Hepatocyte (in vitro differentiated cells): ENCODE data around the gene MAPRE2. TPM values are rescaled to one million over a fixed set of nuclear protein-coding genes. Genes with fewer than 3 reads are reported as not detected.

Experiments
- DNase-seq: peaks from one replicate; pipeline ENCODE4 v3.0.0-alpha.2; 2016; ENCODE audit warnings: low spot score
- H2AFZ ChIP-seq: fragments of 200-600 bp; sonication (generic); 2 replicates; pipeline ENCODE4 v1.6.0; 2016; ENCODE audit warnings: antibody characterized with exemption, mild to moderate bottlenecking
- H3K27ac ChIP-seq: fragments of 200-600 bp; sonication (generic); 2 replicates; pipeline ENCODE4 v1.5.1; 2016; ENCODE audit warnings: mild to moderate bottlenecking
- H3K27me3 ChIP-seq: fragments of 200-600 bp; sonication (generic); 2 replicates; pipeline ENCODE4 v1.6.1; 2016
- H3K36me3 ChIP-seq: fragments of 200-600 bp; sonication (generic); replicated peaks from 2 replicates; pipeline ENCODE4 v1.5.1; 2016; ENCODE audit warnings: low read depth; ENCODE audit not compliant: insufficient read depth
- H3K4me1 ChIP-seq: fragments of 200-600 bp; sonication (generic); 2 replicates; pipeline ENCODE4 v1.5.1; 2016; ENCODE audit warnings: mild to moderate bottlenecking, moderate library complexity; ENCODE audit not compliant: insufficient read depth
- H3K4me2 ChIP-seq: fragments of 200-600 bp; sonication (generic); 2 replicates; pipeline ENCODE4 v1.6.0; 2016
- H3K4me3 ChIP-seq: fragments of 200-600 bp; sonication (generic); 2 replicates; pipeline ENCODE4 v1.5.1; 2016; ENCODE audit warnings: mild to moderate bottlenecking
- H3K79me2 ChIP-seq: fragments of 200-600 bp; sonication (generic); 2 replicates; pipeline ENCODE4 v1.6.0; 2017; ENCODE audit warnings: mild to moderate bottlenecking
- H3K9me2 ChIP-seq: fragments of 200-600 bp; sonication (generic); replicated peaks from 2 replicates; pipeline ENCODE4 v1.6.0; 2017; ENCODE audit warnings: mild to moderate bottlenecking; ENCODE audit not compliant: insufficient read depth
- H3K9me3 ChIP-seq: fragments of 200-600 bp; sonication (generic); 2 replicates; pipeline ENCODE4 v1.5.1; 2016; ENCODE audit warnings: low read depth, mild to moderate bottlenecking
- H4K20me1 ChIP-seq: fragments of 200-600 bp; sonication (generic); 2 replicates; pipeline ENCODE4 v1.6.0; 2016; ENCODE audit warnings: mild to moderate bottlenecking; ENCODE audit not compliant: insufficient read depth, poor library complexity, severe bottlenecking
- CTCF ChIP-seq: fragments of 200-600 bp; sonication (generic); IDR thresholded peaks from 2 replicates; pipeline ENCODE4 v1.5.1; 2016; ENCODE audit warnings: antibody characterized with exemption, mild to moderate bottlenecking; ENCODE audit not compliant: poor library complexity
- EZH2 ChIP-seq: fragments of 200-600 bp; sonication (generic); IDR thresholded peaks from 2 replicates; pipeline ENCODE4 v1.6.1; 2016; ENCODE audit warnings: antibody characterized with exemption, mild to moderate bottlenecking, borderline replicate concordance
- EZH2phosphoT487 ChIP-seq: fragments of 200-600 bp; sonication (generic); IDR thresholded peaks from one replicate; pipeline ENCODE4 v1.6.1; 2018; ENCODE audit warnings: antibody characterized with exemption, mild to moderate bottlenecking, low read depth, moderate library complexity; ENCODE audit not compliant: unreplicated experiment, severe bottlenecking
- WGBS: methylation state at CpG from one replicate; pipeline ENCODE4 v1.1.6; 2016; ENCODE audit warnings: low lambda C conversion rate; ENCODE audit errors: missing lambda C conversion rate; 5-methylcytosine and 5-hydroxymethylcytosine counted together
- polyA plus RNA-seq: library from polyadenylated mRNA; unstranded; fragments of >200 nt; fragmentation: Nextera tagmentation; extraction: Ambion mirVana; gene quantifications from 2 replicates; pipeline ENCODE4 v1.2.1, GENCODE V29; 2016
- total RNA-seq: library from RNA; depleted of rRNA; stranded (reverse); fragments of >200 nt; gene quantifications from 2 replicates; pipeline ENCODE4 v1.2.3, GENCODE V29; 2014

MAPRE2 gene
- total and polyA plus RNA-seq, 2 experiments from 2014 or later = 19.1 to 27.6 TPM

- TF ChIP-seq EZH2 (no peak), EZH2phosphoT487 (no peak), CTCF (no peak)
- WGBS = 93% methylated on average over 5 of the region's 5 CpGs
- Histone ChIP-seq H3K9me3 (no peaks in the 10 kb centered on the region), H4K20me1 (no peaks in the 10 kb centered on the region), H3K36me3 (no peaks in the 10 kb centered on the region), H3K4me2 (no peak overlapping the region), H3K27me3 (no peaks in the 10 kb centered on the region), H3K4me1 (no peaks in the 10 kb centered on the region), H2AFZ (no peak overlapping the region), H3K79me2 (peaks cover 21% of the 10 kb centered on the region), H3K4me3 (no peak overlapping the region), H3K9me2 (no peaks in the 10 kb centered on the region), H3K27ac (no peak overlapping the region)
- DNase-seq = no peak
Measured at GRCh38 chr18:35062408-35062807, 21.2 kb downstream of the MAPRE2 start.

GRCh38 chr18:35063875-35064690 lies 22.9 kb downstream of the MAPRE2 start:
- H3K27ac ChIP-seq = no peak overlapping the region
- no peak for DNase-seq
- no peaks in the 10 kb centered on the region for H3K9me3 ChIP-seq
- H3K9me2 ChIP-seq = no peaks in the 10 kb centered on the region
- H4K20me1 ChIP-seq = no peaks in the 10 kb centered on the region
- no peak overlapping the region for H3K4me3 ChIP-seq
- no peaks in the 10 kb centered on the region for H3K36me3 ChIP-seq
- no peak overlapping the region for H2AFZ ChIP-seq
- H3K79me2 ChIP-seq = peaks cover 17% of the 10 kb centered on the region
- no peak overlapping the region for H3K4me2 ChIP-seq
- TF ChIP-seq CTCF = no peak
- no peak for TF ChIP-seq EZH2
- no peak for TF ChIP-seq EZH2phosphoT487
- 78% methylated on average over 4 of the region's 4 CpGs for WGBS
- H3K4me1 ChIP-seq = no peaks in the 10 kb centered on the region
- no peaks in the 10 kb centered on the region for H3K27me3 ChIP-seq

GRCh38 chr18:35067454-35067853 lies 26.2 kb downstream of the MAPRE2 start:
- 88% methylated on average over 4 of the region's 4 CpGs for WGBS

More at GRCh38 chr18:35067454-35067853, 26.2 kb downstream of the MAPRE2 start:
- Histone ChIP-seq H3K36me3 (no peaks in the 10 kb centered on the region), H3K4me1 (no peaks in the 10 kb centered on the region), H2AFZ (no peak overlapping the region), H3K79me2 (no peaks in the 10 kb centered on the region), H3K4me3 (no peak overlapping the region), H3K9me2 (no peaks in the 10 kb centered on the region), H4K20me1 (no peaks in the 10 kb centered on the region), H3K27ac (no peak overlapping the region), H3K4me2 (no peak overlapping the region), H3K9me3 (no peaks in the 10 kb centered on the region), H3K27me3 (no peaks in the 10 kb centered on the region)
- no peak for TF ChIP-seq EZH2
- TF ChIP-seq EZH2phosphoT487 = no peak
- TF ChIP-seq CTCF = no peak
- DNase-seq = no peak
